Measurements from ENCODE around the gene NCKAP1.

DNA sequence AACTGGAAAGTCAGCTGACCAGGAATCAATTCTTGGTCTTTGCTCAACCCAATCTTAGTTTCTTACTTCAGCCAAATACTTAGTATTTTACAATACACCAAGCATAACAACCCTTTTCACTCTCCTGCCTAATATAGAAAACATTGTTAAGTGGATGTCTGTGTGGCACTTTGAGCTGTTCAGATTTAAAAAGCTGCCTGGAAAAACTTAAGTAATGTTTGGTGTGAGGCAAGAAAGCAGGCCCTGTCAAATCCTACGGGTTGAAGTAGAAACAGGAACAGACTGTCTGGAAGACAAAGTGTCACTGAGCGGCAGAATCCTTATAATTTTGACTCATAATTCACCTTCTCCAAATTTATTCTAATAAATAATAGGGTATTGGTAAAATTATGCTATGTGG, 134.7 kb downstream of the NCKAP1 start:
- TF ChIP-seq, protein P1, sequence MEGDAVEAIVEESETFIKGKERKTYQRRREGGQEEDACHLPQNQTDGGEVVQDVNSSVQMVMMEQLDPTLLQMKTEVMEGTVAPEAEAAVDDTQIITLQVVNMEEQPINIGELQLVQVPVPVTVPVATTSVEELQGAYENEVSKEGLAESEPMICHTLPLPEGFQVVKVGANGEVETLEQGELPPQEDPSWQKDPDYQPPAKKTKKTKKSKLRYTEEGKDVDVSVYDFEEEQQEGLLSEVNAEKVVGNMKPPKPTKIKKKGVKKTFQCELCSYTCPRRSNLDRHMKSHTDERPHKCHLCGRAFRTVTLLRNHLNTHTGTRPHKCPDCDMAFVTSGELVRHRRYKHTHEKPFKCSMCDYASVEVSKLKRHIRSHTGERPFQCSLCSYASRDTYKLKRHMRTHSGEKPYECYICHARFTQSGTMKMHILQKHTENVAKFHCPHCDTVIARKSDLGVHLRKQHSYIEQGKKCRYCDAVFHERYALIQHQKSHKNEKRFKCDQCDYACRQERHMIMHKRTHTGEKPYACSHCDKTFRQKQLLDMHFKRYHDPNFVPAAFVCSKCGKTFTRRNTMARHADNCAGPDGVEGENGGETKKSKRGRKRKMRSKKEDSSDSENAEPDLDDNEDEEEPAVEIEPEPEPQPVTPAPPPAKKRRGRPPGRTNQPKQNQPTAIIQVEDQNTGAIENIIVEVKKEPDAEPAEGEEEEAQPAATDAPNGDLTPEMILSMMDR (IDR thresholded peaks at IDR 0.05; ENCODE audit: low read depth, low read length) = no peak
- no peak for TF ChIP-seq POLR2A (IDR thresholded peaks at IDR 0.05; ENCODE audit: extremely low read depth, insufficient read length)
